ENCODE results near the gene FAM81A. TPM values are rescaled to one million over a fixed set of nuclear protein-coding genes. Genes with fewer than 3 reads are reported as not detected.
A peak's percentile ranks its signal among the peaks of the same experiment; 100 is the strongest.
"Not testable (repeated sequence)": the region's sequence is repeated elsewhere in the genome, so short reads cannot be mapped to it uniquely, and the experiment has no call there.

Gene FAM81A
- total RNA-seq, result 0.47 and 1.9 TPM in 2 replicates

DNA sequence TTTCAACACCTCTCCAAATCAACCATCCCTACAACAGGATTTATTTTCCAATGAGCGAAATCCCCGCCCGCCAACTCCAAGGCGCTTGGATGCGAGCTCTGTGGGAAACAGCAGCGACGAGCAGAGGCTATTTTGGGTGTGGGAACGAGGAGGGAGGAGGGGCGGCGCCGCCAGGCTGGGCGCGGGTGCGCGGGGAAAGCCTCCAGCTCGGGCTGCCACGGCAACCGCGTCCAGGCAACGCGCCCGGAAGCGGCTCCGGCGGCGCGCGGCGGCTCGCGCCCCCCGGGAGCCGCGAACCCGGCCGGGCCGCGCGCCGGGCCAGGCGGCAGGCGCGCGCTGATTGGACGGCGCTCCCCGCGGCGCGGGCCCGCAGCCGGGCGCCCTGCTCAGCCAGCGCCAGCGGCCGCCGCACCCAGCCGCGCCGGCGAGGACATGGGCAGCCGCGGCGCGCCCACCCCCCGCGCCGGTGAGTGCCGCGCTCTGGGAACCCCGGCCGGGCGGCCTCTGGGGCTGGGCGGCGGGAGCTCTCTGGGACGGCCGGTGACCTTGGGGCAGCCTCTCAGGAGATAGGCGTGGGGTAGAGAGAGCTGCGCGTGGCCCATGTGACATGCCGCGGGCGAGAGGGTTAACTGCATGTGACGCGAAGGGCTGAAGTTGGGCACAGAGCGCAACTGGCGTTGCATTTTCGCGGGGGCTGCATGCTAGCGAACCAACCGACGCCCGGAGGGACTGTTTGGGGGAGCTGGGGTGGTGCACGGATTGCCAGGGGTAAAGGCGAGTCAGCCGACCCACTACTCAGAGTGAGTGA, at the start of gene FAM81A:
FAM81A (plus strand) TSS at position 370 of the 808 bp plus-strand sequence. CDS start 20,441 bp downstream, outside the sequence.
- Mint-ChIP-seq H3K9me3 (no peaks in the 10 kb centered on the region), H3K4me3 (peak within 1 kb of the TSS; percentile 83), H3K27ac (no peak within 1 kb of the TSS), H3K4me1 (peaks cover 11% of the 10 kb centered on the region), H3K27me3 (peaks cover 75% of the 10 kb centered on the region), H3K36me3 (ENCODE audit: low read depth) (no peaks in the 10 kb centered on the region)
- intact Hi-C loops (cut with micrococcal nuclease), result no loop called here
- DNase-seq, result peak; percentile 86

DNA sequence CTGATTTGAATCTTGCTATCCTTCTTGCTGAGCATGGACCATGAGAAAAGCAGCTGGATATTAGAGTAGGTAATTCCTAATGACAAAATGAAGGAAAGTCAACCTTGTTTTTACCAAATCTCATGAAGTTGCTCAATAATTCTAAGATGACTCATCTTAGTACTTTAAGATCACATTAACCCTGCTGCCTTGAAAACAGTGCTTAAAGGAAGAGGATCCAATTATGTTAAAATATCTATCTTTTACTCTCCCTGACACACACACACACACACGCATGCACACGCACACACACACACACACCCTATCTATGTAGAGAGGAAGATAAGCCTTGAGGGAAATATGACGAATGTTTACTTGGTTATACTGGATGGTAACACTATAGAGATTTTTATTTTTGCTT, 49.3 kb upstream of the FAM81A start:
- H3K27me3 Mint-ChIP-seq, result peaks cover 5% of the 10 kb centered on the region

GRCh38 chr15:59392299-59392698, 45.7 kb upstream of the FAM81A start:
- Mint-ChIP-seq H3K27me3 (peaks cover 18% of the 10 kb centered on the region), H3K27ac (no peak overlapping the region), H3K36me3 (ENCODE audit: low read depth) (no peaks in the 10 kb centered on the region), H3K4me3 (no peak overlapping the region), H3K4me1 (peaks cover 7% of the 10 kb centered on the region), H3K9me3 (no peaks in the 10 kb centered on the region)
- intact Hi-C loops (cut with micrococcal nuclease), result no loop called here
- DNase-seq, result no peak

More for the DNA sequence above, 49.3 kb upstream of the FAM81A start:
- no peak for DNase-seq
- Mint-ChIP-seq H3K9me3 (no peaks in the 10 kb centered on the region), H3K4me3 (no peak overlapping the region), H3K4me1 (peaks cover 13% of the 10 kb centered on the region), H3K36me3 (ENCODE audit: low read depth) (no peaks in the 10 kb centered on the region), H3K27ac (no peak overlapping the region)
- intact Hi-C loops (cut with micrococcal nuclease), result no loop called here

- Mint-ChIP-seq H3K4me1 (peaks cover 3% of the 10 kb centered on the region), H3K9me3 (no peaks in the 10 kb centered on the region), H3K27ac (no peak overlapping the region), H3K27me3 (peaks cover 24% of the 10 kb centered on the region), H3K36me3 (ENCODE audit: low read depth) (no peaks in the 10 kb centered on the region), H3K4me3 (no peak overlapping the region)
- DNase-seq, result no peak
- intact Hi-C loops (cut with micrococcal nuclease), result no loop called here
These were observed 43.8 kb upstream of the FAM81A start for GRCh38 chr15:59394166-59394661.

- Mint-ChIP-seq H3K4me1 (peaks cover 8% of the 10 kb centered on the region), H3K27ac (no peak overlapping the region), H3K9me3 (no peaks in the 10 kb centered on the region), H3K4me3 (no peak overlapping the region), H3K36me3 (ENCODE audit: low read depth) (no peaks in the 10 kb centered on the region), H3K27me3 (peaks cover 38% of the 10 kb centered on the region)
- intact Hi-C loops (cut with micrococcal nuclease), result no loop called here
- no peak for DNase-seq
These were observed 41.8 kb upstream of the FAM81A start for GRCh38 chr15:59396211-59396610.

GRCh38 chr15:59396679-59397078, 41.3 kb upstream of the FAM81A start:
- DNase-seq, result no peak
- Mint-ChIP-seq H3K27ac (no peak overlapping the region), H3K4me1 (peaks cover 8% of the 10 kb centered on the region), H3K4me3 (no peak overlapping the region), H3K27me3 (peaks cover 43% of the 10 kb centered on the region), H3K36me3 (ENCODE audit: low read depth) (no peaks in the 10 kb centered on the region), H3K9me3 (no peaks in the 10 kb centered on the region)
- intact Hi-C loops (cut with micrococcal nuclease), result no loop called here

GRCh38 chr15:59398220-59398619, 39.8 kb upstream of the FAM81A start:
- no peak overlapping the region for H3K27ac Mint-ChIP-seq
- no peaks in the 10 kb centered on the region for H3K9me3 Mint-ChIP-seq
- H3K27me3 Mint-ChIP-seq, result peaks cover 44% of the 10 kb centered on the region
- intact Hi-C loops (cut with micrococcal nuclease), result no loop called here
- no peak overlapping the region for H3K4me3 Mint-ChIP-seq
- H3K4me1 Mint-ChIP-seq, result peaks cover 5% of the 10 kb centered on the region
- H3K36me3 Mint-ChIP-seq (ENCODE audit: low read depth), result no peaks in the 10 kb centered on the region
- DNase-seq, result no peak

- H3K27me3 Mint-ChIP-seq, result peaks cover 44% of the 10 kb centered on the region
- intact Hi-C loops (cut with micrococcal nuclease), result no loop called here
- H3K4me3 Mint-ChIP-seq, result no peak overlapping the region
- peaks cover 5% of the 10 kb centered on the region for H3K4me1 Mint-ChIP-seq
- DNase-seq, result no peak
- no peaks in the 10 kb centered on the region for H3K36me3 Mint-ChIP-seq (ENCODE audit: low read depth)
- no peak overlapping the region for H3K27ac Mint-ChIP-seq
- H3K9me3 Mint-ChIP-seq, result no peaks in the 10 kb centered on the region
These were observed 38.4 kb upstream of the FAM81A start for GRCh38 chr15:59399465-59400102.

GRCh38 chr15:59400103-59400813, 37.7 kb upstream of the FAM81A start:
- Mint-ChIP-seq H3K4me3 (no peak overlapping the region), H3K36me3 (ENCODE audit: low read depth) (no peaks in the 10 kb centered on the region), H3K27ac (no peak overlapping the region), H3K4me1 (peaks cover 5% of the 10 kb centered on the region), H3K9me3 (no peaks in the 10 kb centered on the region), H3K27me3 (peaks cover 48% of the 10 kb centered on the region)
- no peak for DNase-seq
- intact Hi-C loops (cut with micrococcal nuclease), result no loop called here

GRCh38 chr15:59401051-59401823, 36.7 kb upstream of the FAM81A start:
- H3K4me1 Mint-ChIP-seq; H3K27ac Mint-ChIP-seq; H3K4me3 Mint-ChIP-seq; DNase-seq; H3K36me3 Mint-ChIP-seq (ENCODE audit: low read depth); intact Hi-C loops (cut with micrococcal nuclease); H3K9me3 Mint-ChIP-seq: not testable (repeated sequence)
- H3K27me3 Mint-ChIP-seq, result peaks cover 46% of the 10 kb centered on the region

DNA sequence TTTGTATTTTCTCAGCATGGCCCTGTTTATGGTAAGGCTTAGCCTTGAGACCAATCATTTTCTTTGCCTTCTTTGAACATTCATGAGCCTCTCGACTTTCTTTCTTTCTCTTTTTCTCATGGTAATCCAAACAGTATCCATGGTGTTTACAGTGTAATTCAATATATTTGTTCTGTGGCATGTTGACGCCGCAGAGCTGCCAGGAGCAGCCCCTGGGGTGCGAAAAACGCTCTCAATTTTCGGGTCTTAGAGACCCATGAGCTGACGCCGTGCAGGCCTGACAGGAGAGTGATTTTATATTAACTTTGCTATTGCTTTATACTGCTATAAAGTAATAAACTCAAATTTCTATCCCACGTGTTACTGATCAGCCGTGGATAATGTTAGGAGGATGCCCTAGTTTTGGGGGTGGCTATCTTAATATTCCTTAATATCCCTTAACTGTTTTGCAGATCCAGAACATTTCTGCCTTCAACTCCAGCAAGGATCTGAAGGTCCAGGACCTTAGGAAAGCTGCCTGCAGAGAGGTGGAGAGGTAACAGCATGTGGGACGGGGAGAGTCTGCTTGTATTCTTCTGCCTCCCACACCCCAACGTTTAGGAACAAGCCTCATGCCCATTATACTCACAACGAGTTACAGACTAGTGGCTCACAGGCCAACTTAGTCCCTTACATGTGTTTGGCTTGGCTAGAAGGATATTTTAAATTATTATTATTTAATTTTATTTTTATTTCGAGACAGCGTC, 36.0 kb upstream of the FAM81A start:
- Mint-ChIP-seq H3K27ac (no peak overlapping the region), H3K9me3 (no peaks in the 10 kb centered on the region), H3K4me3 (no peak overlapping the region), H3K36me3 (ENCODE audit: low read depth) (no peaks in the 10 kb centered on the region), H3K4me1 (peaks cover 5% of the 10 kb centered on the region), H3K27me3 (peaks cover 39% of the 10 kb centered on the region)
- intact Hi-C loops (cut with micrococcal nuclease), result no loop called here
- no peak for DNase-seq

DNA sequence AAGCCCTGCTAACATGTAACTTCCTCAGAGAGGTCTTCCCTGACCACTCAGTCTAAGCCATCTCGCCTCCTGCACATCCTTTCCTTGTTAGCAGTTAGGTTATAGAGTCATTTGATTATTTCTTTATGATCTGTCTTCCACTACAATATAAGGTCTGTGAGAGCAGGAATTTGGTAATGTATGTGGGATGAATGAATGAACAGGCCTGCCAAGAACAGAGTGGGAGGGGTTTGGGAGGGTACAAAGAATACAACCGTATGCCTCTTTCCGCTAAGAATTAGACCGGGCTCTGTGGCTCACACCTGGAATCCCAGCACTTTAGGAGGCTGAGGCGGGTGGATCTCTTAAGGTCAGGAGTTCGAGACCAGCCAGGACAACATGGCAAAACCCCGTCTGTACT, 32.9 kb upstream of the FAM81A start:
- intact Hi-C loops (cut with micrococcal nuclease), result no loop called here
- Mint-ChIP-seq H3K4me3 (no peak overlapping the region), H3K27me3 (peaks cover 25% of the 10 kb centered on the region), H3K9me3 (no peaks in the 10 kb centered on the region), H3K4me1 (peaks cover 6% of the 10 kb centered on the region), H3K36me3 (ENCODE audit: low read depth) (no peaks in the 10 kb centered on the region), H3K27ac (no peak overlapping the region)
- no peak for DNase-seq

DNA sequence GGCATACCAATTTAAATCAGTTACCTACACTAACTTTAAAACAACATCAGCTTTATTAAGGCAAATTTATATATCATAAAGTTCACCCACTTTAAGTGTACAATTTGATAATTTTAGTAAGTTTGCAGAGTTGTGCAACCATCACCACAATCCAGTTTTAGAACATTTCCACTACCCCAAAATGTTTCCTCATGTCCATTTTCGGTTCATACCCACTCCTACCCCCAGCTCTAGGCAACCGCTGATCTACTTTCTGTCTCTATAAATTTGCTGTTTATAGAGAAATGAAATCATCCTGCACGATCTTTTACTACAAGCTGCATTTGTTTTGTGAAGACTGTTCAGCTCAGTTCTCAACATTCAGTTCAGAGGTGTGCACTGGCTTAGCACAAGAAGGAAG, 31.5 kb upstream of the FAM81A start:
- H3K27ac Mint-ChIP-seq, result no peak overlapping the region
- no peak overlapping the region for H3K4me3 Mint-ChIP-seq
- no peaks in the 10 kb centered on the region for H3K36me3 Mint-ChIP-seq (ENCODE audit: low read depth)
- H3K4me1 Mint-ChIP-seq, result peaks cover 14% of the 10 kb centered on the region
- intact Hi-C loops (cut with micrococcal nuclease), result no loop called here
- DNase-seq, result no peak
- H3K27me3 Mint-ChIP-seq, result peaks cover 17% of the 10 kb centered on the region
- H3K9me3 Mint-ChIP-seq, result no peaks in the 10 kb centered on the region
